Mesothelial cell of epicardium (in vitro differentiated cells): ENCODE measurements around the gene CALR. TPM values are rescaled to one million over a fixed set of nuclear protein-coding genes. Genes with fewer than 3 reads are reported as not detected.

Source experiments
- DNase-seq, 2 experiments: peaks; one replicate each; pipeline ENCODE4 v3.0.0; 2021; ENCODE audit warnings: low spot score in 2 of 2; ENCODE audit not compliant: unreplicated experiment in 2 of 2
- H3K27ac Mint-ChIP-seq: 2 replicates; pipeline ENCODE4 v1.8.0; 2021; ENCODE audit warnings: mixed read lengths
- H3K27me3 Mint-ChIP-seq: 2 replicates; pipeline ENCODE4 v1.8.0; 2021; ENCODE audit warnings: low read depth, mixed read lengths
- H3K36me3 Mint-ChIP-seq: 2 replicates; pipeline ENCODE4 v1.8.0; 2021; ENCODE audit warnings: mixed read lengths
- H3K4me1 Mint-ChIP-seq: 2 replicates; pipeline ENCODE4 v1.8.0; 2021; ENCODE audit warnings: mixed read lengths
- H3K4me3 Mint-ChIP-seq: 2 replicates; pipeline ENCODE4 v1.8.0; 2021; ENCODE audit warnings: mild to moderate bottlenecking, moderate library complexity, mixed read lengths
- H3K9me3 Mint-ChIP-seq: 2 replicates; pipeline ENCODE4 v1.8.0; 2021; ENCODE audit warnings: mixed read lengths
- total RNA-seq: library from RNA; stranded (reverse); gene quantifications from 3 replicates; pipeline ENCODE4 v1.2.1, GENCODE V29; 2021
- TF ChIP-seq, protein P1 (sequence below): fragments of 200-600 bp; sonication (generic); IDR thresholded peaks from one replicate; pipeline ENCODE4 v1.5.0; 2021; ENCODE audit warnings: antibody characterized with exemption; ENCODE audit not compliant: unreplicated experiment

The CALR gene
- total RNA-seq, 1 donor from 2014 or later, result 863 TPM

- peaks cover 6% of the 10 kb centered on the region for H3K36me3 Mint-ChIP-seq
- H3K27ac Mint-ChIP-seq, result no peak overlapping the region
- peaks cover 9% of the 10 kb centered on the region for H3K4me1 Mint-ChIP-seq
- no peak for DNase-seq
- no peaks in the 10 kb centered on the region for H3K9me3 Mint-ChIP-seq
- H3K4me3 Mint-ChIP-seq, result no peak overlapping the region
- no peaks in the 10 kb centered on the region for H3K27me3 Mint-ChIP-seq
- TF ChIP-seq, protein P1, sequence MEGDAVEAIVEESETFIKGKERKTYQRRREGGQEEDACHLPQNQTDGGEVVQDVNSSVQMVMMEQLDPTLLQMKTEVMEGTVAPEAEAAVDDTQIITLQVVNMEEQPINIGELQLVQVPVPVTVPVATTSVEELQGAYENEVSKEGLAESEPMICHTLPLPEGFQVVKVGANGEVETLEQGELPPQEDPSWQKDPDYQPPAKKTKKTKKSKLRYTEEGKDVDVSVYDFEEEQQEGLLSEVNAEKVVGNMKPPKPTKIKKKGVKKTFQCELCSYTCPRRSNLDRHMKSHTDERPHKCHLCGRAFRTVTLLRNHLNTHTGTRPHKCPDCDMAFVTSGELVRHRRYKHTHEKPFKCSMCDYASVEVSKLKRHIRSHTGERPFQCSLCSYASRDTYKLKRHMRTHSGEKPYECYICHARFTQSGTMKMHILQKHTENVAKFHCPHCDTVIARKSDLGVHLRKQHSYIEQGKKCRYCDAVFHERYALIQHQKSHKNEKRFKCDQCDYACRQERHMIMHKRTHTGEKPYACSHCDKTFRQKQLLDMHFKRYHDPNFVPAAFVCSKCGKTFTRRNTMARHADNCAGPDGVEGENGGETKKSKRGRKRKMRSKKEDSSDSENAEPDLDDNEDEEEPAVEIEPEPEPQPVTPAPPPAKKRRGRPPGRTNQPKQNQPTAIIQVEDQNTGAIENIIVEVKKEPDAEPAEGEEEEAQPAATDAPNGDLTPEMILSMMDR, result no peak
These were observed 41.9 kb upstream of the CALR start for GRCh38 chr19:12896460-12896859.

- no peaks in the 10 kb centered on the region for H3K9me3 Mint-ChIP-seq
- H3K27ac Mint-ChIP-seq, result no peak overlapping the region
- H3K4me3 Mint-ChIP-seq, result no peak overlapping the region
- peaks cover under 1% of the 10 kb centered on the region for H3K36me3 Mint-ChIP-seq
- no peak for DNase-seq
- TF ChIP-seq, protein P1, result no peak
- H3K4me1 Mint-ChIP-seq, result no peaks in the 10 kb centered on the region
- H3K27me3 Mint-ChIP-seq, result no peaks in the 10 kb centered on the region
These were observed 38.4 kb upstream of the CALR start for GRCh38 chr19:12899891-12900518.

- Mint-ChIP-seq H3K27me3 (no peaks in the 10 kb centered on the region), H3K4me1 (peaks cover 8% of the 10 kb centered on the region), H3K27ac (no peak overlapping the region), H3K36me3 (no peaks in the 10 kb centered on the region), H3K9me3 (no peaks in the 10 kb centered on the region), H3K4me3 (no peak overlapping the region)
- TF ChIP-seq, protein P1, result no peak
- no peak for DNase-seq
These were observed 31.2 kb upstream of the CALR start for GRCh38 chr19:12907166-12907565.

GRCh38 chr19:12912571-12912970 lies 25.8 kb upstream of the CALR start:
- Mint-ChIP-seq H3K4me3 (peak overlapping the region; percentile 36), H3K27me3 (no peaks in the 10 kb centered on the region), H3K9me3 (no peaks in the 10 kb centered on the region), H3K27ac (peak overlapping the region; percentile 96), H3K36me3 (no peaks in the 10 kb centered on the region), H3K4me1 (peaks cover 29% of the 10 kb centered on the region)
- no peak for DNase-seq
- TF ChIP-seq, protein P1, result no peak

- peak overlapping the region; percentile 96 for H3K27ac Mint-ChIP-seq
- no peaks in the 10 kb centered on the region for H3K27me3 Mint-ChIP-seq
These were observed 25.3 kb upstream of the CALR start for GRCh38 chr19:12913011-12913561.

More at GRCh38 chr19:12913011-12913561, 25.3 kb upstream of the CALR start:
- TF ChIP-seq, protein P1, result no peak
- H3K36me3 Mint-ChIP-seq, result no peaks in the 10 kb centered on the region
- peak in 1 of 2 experiments; percentile 52 for DNase-seq
- H3K4me1 Mint-ChIP-seq, result peaks cover 29% of the 10 kb centered on the region
- H3K4me3 Mint-ChIP-seq, result peak overlapping the region; percentile 36
- no peaks in the 10 kb centered on the region for H3K9me3 Mint-ChIP-seq
